Caco-2 (cell line): ENCODE results near the gene TSFM. TPM values are rescaled to one million over a fixed set of nuclear protein-coding genes. Genes with fewer than 3 reads are reported as not detected.

ENCODE experiments used
- BruUV-seq: library from RNA; stranded (reverse); fragments of 400-500 nt; replicated peaks from 2 replicates; lab custom pipeline; 2021; lab: Mats Ljungman, UMichigan
- CTCF ChIA-PET: fragments of 300-600 bp; sonication (Branson Sonifier 250); formaldehyde crosslinking; loops from one replicate; lab custom pipeline; 2022; ENCODE audit warnings: antibody characterized with exemption; lab: Charles Lee
- POLR2A ChIA-PET: fragments of 300-600 bp; sonication (Branson Sonifier 250); formaldehyde crosslinking; loops from one replicate; lab custom pipeline; 2022; ENCODE audit warnings: antibody characterized with exemption; lab: Charles Lee
- DNase-seq, 2 experiments: peaks; one replicate each; pipeline versions ENCODE4 v3.0.0 to v3.0.0-alpha.2; 2020 to 2022
- H3K27me3 ChIP-seq: replicated peaks from 2 replicates; pipeline ENCODE4 v1.6.0; 2011; ENCODE audit warnings: low read length; ENCODE audit not compliant: control insufficient read depth, insufficient read depth
- H3K36me3 ChIP-seq: 2 replicates; pipeline ENCODE4 v1.5.1; 2011; ENCODE audit warnings: low read length; ENCODE audit not compliant: control insufficient read depth, insufficient read depth
- H3K4me1 ChIP-seq: fragments of 250-450 bp; sonication (Bioruptor Pico); 2 replicates; pipeline ENCODE4 v1.5.1; 2020; ENCODE audit warnings: mild to moderate bottlenecking
- H3K4me3 ChIP-seq: 2 replicates; pipeline ENCODE4 v1.5.1; 2011; ENCODE audit warnings: low read depth, mild to moderate bottlenecking, control low read depth, low read length
- H3K9me3 ChIP-seq: fragments of 250-450 bp; sonication (Bioruptor Pico); 2 replicates; pipeline ENCODE4 v1.5.1; 2020; ENCODE audit warnings: mild to moderate bottlenecking, moderate library complexity
- H3K27ac Mint-ChIP-seq: one replicate; pipeline ENCODE4 v1.8.0; 2022; ENCODE audit warnings: mixed read lengths; ENCODE audit not compliant: unreplicated experiment
- H3K27me3 Mint-ChIP-seq: one replicate; pipeline ENCODE4 v1.8.0; 2022; ENCODE audit warnings: mixed read lengths; ENCODE audit not compliant: insufficient read depth, unreplicated experiment
- H3K36me3 Mint-ChIP-seq: one replicate; pipeline ENCODE4 v1.8.0; 2022; ENCODE audit warnings: mild to moderate bottlenecking, mixed read lengths; ENCODE audit not compliant: insufficient read depth, unreplicated experiment
- H3K4me1 Mint-ChIP-seq: one replicate; pipeline ENCODE4 v1.8.0; 2022; ENCODE audit warnings: low read depth, mixed read lengths; ENCODE audit not compliant: unreplicated experiment
- H3K4me3 Mint-ChIP-seq: one replicate; pipeline ENCODE4 v1.8.0; 2022; ENCODE audit warnings: mild to moderate bottlenecking, moderate library complexity, mixed read lengths; ENCODE audit not compliant: unreplicated experiment
- H3K9me3 Mint-ChIP-seq: one replicate; pipeline ENCODE4 v1.8.0; 2022; ENCODE audit warnings: mixed read lengths; ENCODE audit not compliant: unreplicated experiment
- CTCF ChIP-seq, 2 experiments: fragments of 200-600 bp in 1 of 2; IDR thresholded peaks; 1 replicate in 1 of 2; 2 replicates in 1 of 2; pipeline versions ENCODE4 v1.5.1 to v1.8.0; 2011 to 2022; ENCODE audit warnings: antibody characterized with exemption in 1 of 2, control low read depth in 1 of 2, inconsistent platforms in 1 of 2, low read depth in 1 of 2, low read length in 1 of 2, mild to moderate bottlenecking in 1 of 2, moderate library complexity in 1 of 2; ENCODE audit not compliant: insufficient read depth in 1 of 2, severe bottlenecking in 1 of 2, unreplicated experiment in 1 of 2
- intact Hi-C: fragments of 100-400 bp; cut with micrococcal nuclease; formaldehyde crosslinking; loops from one replicate; pipeline ENCODE4 v1.10.0; 2022; ENCODE audit not compliant: unreplicated experiment
- total RNA-seq: library from RNA; stranded (reverse); gene quantifications from 2 replicates; pipeline ENCODE4 v1.2.3, GENCODE V29; 2022

The TSFM gene
- total RNA-seq, 1 experiment from 2014 or later: 57.5 TPM

- BruUV-seq: no TSS peak
- Histone ChIP-seq H3K4me1 (0 out of 2 replicates have a peak, but pooled peaks cover 8% of the 10 kb centered on the region), H3K27me3 (no peaks in the 10 kb centered on the region), H3K4me3 (no peak overlapping the region), H3K9me3 (no peaks in the 10 kb centered on the region), H3K36me3 (no peaks in the 10 kb centered on the region)
- intact Hi-C loops: no loop called here
- TF ChIP-seq CTCF (IDR thresholded peaks at IDR 0.05; ENCODE audit: insufficient read depth in 1 of 2, low read depth in 1 of 2, low read length in 1 of 2, severe bottlenecking in 1 of 2, unreplicated experiment in 1 of 2): peak; percentile 39 to 61
- Mint-ChIP-seq H3K4me1 (peaks cover 12% of the 10 kb centered on the region), H3K9me3 (no peaks in the 10 kb centered on the region), H3K27me3 (no peaks in the 10 kb centered on the region), H3K36me3 (peaks cover 2% of the 10 kb centered on the region), H3K27ac (no peak overlapping the region), H3K4me3 (no peak overlapping the region)
- CTCF ChIA-PET: interaction anchor here (0.7 to 1.2 kb wide), 6 partner anchors 13 to 138 kb away, joined by 3 to 9 read pairs (median 6); partner anchors contain the start of genes EEF1AKMT3, METTL1 and TSPAN31
- peak in 1 of 2 experiments; percentile 38 for DNase-seq
- POLR2A ChIA-PET: interaction anchor here (0.8 kb wide), 1 partner anchor 182 kb away, joined by 3 read pairs; the partner anchor contains the start of gene ATP23
Measured at GRCh38 chr12:57759360-57759980, 23.1 kb upstream of the TSFM start.

- Histone ChIP-seq H3K36me3 (no peaks in the 10 kb centered on the region), H3K4me1 (0 out of 2 replicates have a peak, but pooled peaks cover 7% of the 10 kb centered on the region), H3K4me3 (no peak overlapping the region), H3K27me3 (no peaks in the 10 kb centered on the region), H3K9me3 (no peaks in the 10 kb centered on the region)
- Mint-ChIP-seq H3K4me3 (no peak overlapping the region), H3K27ac (no peak overlapping the region), H3K36me3 (no peaks in the 10 kb centered on the region), H3K27me3 (no peaks in the 10 kb centered on the region), H3K4me1 (peaks cover 7% of the 10 kb centered on the region), H3K9me3 (no peaks in the 10 kb centered on the region)
- BruUV-seq: no TSS peak
- CTCF ChIA-PET: interaction anchor here (1.0 kb wide), 1 partner anchor 12 kb away, joined by 6 read pairs; the partner anchor contains the start of genes EEF1AKMT3 and METTL1
- intact Hi-C loops: no loop called here
- no peak for TF ChIP-seq CTCF (IDR thresholded peaks at IDR 0.05; ENCODE audit: insufficient read depth in 1 of 2, low read depth in 1 of 2, low read length in 1 of 2, severe bottlenecking in 1 of 2, unreplicated experiment in 1 of 2)
- DNase-seq: no peak
- POLR2A ChIA-PET: no interaction called here
Measured at GRCh38 chr12:57760347-57760982, 22.1 kb upstream of the TSFM start.

GRCh38 chr12:57761391-57761998, 21.1 kb upstream of the TSFM start:
- TF ChIP-seq CTCF (IDR thresholded peaks at IDR 0.05; ENCODE audit: insufficient read depth in 1 of 2, low read depth in 1 of 2, low read length in 1 of 2, severe bottlenecking in 1 of 2, unreplicated experiment in 1 of 2): no peak
- no peaks in the 10 kb centered on the region for H3K9me3 Mint-ChIP-seq

More at GRCh38 chr12:57761391-57761998, 21.1 kb upstream of the TSFM start:
- BruUV-seq: no TSS peak
- no peaks in the 10 kb centered on the region for H3K27me3 ChIP-seq
- H3K4me3 ChIP-seq: no peak overlapping the region
- peaks cover 7% of the 10 kb centered on the region for H3K4me1 Mint-ChIP-seq
- no peaks in the 10 kb centered on the region for H3K27me3 Mint-ChIP-seq
- DNase-seq: no peak
- no peaks in the 10 kb centered on the region for H3K9me3 ChIP-seq
- H3K4me3 Mint-ChIP-seq: no peak overlapping the region
- 0 out of 2 replicates have a peak, but pooled peaks cover 1% of the 10 kb centered on the region for H3K4me1 ChIP-seq
- no peak overlapping the region for H3K27ac Mint-ChIP-seq
- ChIA-PET CTCF (no interaction called here), POLR2A (interaction anchor here (0.5 kb wide), 1 partner anchor 29 kb away, joined by 4 read pairs; no protein-coding TSS in a partner anchor)
- H3K36me3 ChIP-seq: no peaks in the 10 kb centered on the region
- intact Hi-C loops: no loop called here
- H3K36me3 Mint-ChIP-seq: peaks cover 3% of the 10 kb centered on the region
